T-helper 2 cell (primary cell): ENCODE data around the gene PCDH1.

Source experiments
- DNase-seq, 5 experiments: peaks; one replicate each; pipeline versions ENCODE4 v3.0.0 to v3.0.0-alpha.2; 2012 to 2022

The PCDH1 gene

GRCh38 chr5:141872496-141873356 lies 5.5 kb downstream of the PCDH1 start:
- no peak for DNase-seq

DNA sequence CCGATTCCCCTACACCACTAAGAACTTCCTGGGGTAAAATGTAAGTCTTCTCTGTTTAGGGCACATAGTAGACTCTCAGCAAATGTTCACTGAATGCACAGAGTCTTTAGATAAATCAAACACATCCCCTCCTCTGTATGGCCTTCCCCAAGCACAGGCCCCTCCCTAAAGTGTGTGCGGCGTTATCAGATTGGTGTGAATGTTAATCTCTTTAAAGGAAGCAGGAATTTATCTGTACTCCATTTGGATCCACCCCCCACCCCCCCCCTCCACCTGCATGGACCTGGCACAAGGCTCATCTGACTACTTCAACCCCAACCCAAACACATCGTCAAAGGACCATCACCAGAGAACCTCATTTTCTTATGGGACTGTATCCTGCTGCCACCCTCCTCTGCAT lies 6.3 kb downstream of the PCDH1 start:
- DNase-seq = no peak

- no peak for DNase-seq
These were observed 7.3 kb downstream of the PCDH1 start for GRCh38 chr5:141870871-141871270.

DNA sequence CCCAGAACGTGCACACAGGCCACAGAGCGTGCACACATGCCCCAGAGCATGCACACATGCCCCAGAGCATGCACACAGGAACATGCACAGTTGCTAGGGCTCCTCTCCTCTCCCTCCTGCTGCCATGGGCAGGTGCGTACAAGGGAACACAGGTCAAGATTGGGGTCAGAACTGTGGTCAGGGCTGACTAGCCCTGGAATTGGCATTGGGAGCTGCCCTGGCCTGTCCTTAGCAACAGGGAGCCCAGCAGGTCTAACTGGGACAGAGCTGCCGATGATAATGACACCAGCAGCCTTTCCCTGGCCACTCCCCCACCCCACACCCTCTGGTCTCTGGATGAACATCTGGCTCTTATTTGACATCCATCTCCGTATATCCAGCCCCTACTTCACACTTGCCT lies 8.0 kb downstream of the PCDH1 start:
- DNase-seq = no peak

GRCh38 chr5:141869514-141869913 lies 8.7 kb downstream of the PCDH1 start:
- no peak for DNase-seq

DNA sequence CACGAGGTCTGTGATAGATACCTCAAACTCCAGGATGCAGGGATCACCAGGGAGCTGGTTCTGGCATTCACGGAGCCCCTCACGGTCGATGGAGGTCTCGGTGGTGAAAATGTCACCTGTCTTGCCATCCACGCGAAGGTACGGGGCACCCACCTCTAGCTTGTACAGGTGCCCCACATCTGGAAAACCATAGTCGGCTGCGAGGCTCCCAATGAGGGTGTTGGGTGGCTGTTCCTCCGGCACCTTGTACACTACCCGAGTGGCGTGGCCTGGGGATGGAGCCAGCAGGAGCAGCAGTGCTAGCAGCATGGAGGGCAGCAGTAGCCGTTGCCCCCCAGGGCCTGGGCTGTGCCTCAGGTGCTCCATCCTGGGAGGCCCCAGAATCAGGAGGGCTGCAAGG lies 9.2 kb downstream of the PCDH1 start:
- no peak for DNase-seq

DNA sequence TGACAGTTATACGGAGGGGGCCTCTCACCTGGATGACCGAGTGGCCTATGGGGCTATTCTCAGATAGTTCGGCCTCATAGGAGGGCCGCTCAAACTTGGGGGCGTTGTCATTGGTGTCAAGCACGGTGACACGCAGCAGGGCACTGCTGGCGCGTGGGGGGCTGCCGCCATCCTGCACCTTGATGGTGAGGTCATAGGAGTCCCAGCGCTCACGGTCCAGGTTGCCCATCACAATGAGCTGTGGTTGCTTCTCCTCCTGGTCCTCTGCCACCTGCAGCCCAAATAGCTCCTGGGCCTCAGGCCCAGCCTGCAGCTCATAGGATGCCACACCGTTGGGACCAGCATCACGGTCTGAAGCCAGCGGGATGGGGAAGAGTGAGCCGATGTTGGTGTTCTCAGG lies 9.7 kb downstream of the PCDH1 start:
- DNase-seq = no peak

GRCh38 chr5:141867651-141868050 lies 10.6 kb downstream of the PCDH1 start:
- no peak for DNase-seq

DNA sequence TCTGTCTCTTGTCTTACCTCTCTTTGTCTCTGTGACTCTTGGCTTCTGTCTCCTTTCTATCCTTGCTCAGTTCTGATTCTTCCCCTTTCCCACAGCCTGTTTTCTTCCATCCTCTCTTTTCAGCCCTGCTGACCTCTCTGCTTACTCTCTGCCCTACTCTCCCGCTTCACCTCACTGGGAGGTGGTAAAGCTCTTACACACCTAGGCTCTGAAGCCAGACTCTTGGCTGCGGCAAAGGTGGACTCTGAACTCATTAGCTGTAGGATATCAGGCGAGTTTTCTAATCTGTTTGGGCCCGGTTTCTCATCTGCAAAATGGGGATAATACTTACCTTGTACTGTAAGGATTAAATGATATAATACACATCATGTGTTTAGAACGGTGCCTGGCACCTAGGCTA lies 11.1 kb downstream of the PCDH1 start:
- no peak for DNase-seq

GRCh38 chr5:141866096-141866495 lies 12.1 kb downstream of the PCDH1 start:
- DNase-seq = no peak

GRCh38 chr5:141865406-141865805 lies 12.8 kb downstream of the PCDH1 start:
- DNase-seq = no peak

DNA sequence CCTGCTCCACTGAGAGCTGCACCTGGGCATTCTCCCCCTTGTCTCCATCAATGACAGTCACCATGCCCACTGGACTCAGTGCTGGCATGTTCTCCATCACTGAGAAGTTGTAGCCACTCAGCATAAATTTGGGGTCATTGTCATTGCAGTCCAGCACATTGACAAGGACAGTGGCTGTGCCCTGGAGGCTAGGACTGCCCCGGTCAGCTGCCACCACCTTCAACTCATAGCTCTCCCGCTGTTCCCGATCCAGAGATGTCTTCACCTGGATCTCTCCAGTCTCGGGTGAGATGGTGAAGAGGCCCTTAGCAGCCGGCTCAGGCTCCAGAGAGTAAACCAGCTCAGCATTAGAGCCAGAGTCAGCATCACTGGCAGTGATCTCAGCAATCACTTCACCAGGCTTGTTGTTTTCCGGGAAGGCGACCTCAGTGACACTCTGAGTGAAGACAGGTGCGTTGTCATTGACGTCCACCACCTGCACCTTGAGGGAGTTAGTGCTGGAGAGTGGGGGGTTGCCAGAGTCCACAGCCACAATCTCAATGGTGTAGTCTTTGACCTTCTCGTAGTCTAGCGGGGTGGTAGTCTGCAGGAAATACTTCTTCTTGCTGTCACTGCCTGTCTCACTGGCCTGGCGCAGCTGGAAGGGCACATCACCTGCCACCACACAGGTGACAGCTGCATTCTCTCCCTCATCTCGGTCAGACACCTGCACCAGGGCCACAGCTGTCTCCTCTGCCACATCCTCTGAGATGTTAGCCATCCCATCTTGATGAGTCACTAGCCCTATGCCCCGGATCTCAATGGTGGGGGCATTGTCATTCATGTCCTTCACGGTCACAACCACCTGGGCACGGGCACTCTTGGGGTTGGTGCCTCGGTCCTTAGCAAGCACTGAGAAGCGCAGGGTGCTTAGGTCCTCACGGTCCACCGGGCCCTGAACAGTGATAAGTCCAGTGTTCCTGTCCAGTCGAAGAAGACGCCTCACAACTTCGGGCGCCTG lies 13.5 kb downstream of the PCDH1 start:
- no peak for DNase-seq

DNA sequence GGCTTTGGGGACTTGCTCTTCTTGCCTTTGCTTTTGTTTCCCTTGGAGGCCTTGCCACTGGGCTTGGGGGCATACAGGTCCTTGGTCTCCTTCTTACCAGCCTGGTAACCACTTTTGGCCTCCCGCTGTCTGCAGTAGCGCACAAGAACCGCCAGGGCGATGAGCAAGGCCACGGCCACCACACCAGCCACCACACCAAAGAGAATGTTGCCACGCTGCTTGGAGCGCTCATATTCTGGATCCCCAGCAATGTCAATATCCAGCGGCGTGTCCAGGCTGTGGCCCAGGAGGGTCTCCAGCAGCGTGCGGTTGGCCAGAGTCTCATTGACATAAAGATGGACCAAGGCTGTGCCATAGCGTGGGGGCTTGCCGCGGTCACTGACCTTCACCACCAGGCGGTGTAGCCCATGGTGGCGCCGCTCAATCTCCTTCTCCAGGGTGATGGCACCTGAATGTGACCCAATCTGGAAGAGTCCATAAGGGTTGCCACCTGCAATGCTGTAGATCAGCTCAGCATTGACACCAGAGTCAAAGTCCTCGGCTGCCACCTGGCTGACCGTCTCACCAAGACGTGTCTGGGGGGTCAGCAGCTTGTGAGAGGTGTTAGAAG lies 14.5 kb downstream of the PCDH1 start:
- DNase-seq = no peak

DNA sequence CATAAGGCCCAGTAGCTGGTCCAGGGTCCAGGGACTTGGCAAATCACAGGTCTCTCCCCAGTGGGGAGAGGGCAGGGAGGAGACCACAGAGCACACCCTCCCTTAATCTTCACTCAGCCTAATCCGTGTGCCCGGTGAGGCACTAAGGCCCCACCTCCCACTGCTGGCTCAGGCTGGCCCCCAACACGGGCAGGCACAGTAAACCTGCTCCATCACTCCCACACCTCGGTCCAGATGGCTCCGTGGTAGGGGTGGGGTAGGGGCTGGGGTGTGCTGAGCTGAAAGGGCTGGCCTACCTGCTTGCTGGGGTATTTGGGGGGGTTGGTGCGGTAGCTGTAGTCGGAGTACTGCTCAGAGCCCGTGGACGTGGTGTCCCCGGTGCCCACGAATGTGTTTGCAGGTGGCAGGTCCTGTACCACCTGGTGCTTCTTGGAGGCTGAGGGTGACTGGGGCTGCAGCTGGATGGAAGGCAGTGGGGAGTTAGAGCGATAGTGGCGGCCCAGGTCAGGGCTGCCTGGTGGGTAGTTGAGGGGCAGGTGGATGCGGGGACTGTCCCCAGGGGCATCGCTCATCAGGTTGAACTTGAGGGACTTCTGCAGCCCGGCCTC lies 15.2 kb downstream of the PCDH1 start:
- DNase-seq = no peak

GRCh38 chr5:141861194-141861593 lies 17.0 kb downstream of the PCDH1 start:
- DNase-seq = no peak

DNA sequence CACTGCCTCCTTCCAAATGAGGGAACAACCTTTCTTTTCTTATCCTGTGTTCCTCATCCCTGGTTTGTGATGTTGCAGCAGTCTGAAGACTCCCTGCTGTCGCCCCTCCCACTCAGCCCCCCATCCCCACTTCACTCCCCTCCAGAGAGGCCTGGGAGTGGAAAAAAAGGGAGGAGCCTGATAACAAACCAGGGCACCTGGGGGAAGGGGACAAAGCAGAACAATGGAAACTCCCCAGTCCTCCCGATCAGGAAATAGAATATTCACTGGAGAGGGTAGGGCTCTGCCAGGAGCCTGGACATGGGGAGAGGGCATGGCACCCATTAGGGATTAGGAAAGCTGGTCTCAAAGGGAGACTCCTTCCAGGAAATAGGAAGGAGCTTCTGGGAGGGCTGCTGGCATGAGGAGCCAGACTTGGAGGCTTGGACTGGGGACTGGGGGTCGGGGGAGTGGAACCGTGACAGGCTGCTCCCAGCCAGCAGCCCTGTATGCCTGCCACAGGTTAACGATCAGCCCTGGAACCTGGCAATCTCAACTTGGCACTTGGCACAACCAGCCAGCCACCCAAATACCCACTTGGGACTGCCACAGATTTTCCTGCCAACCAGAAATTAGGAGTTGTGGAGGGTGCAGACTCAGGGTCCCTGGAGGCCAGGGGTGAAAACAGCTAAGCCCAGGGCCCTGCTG lies 20.0 kb downstream of the PCDH1 start:
- no peak for DNase-seq

GRCh38 chr5:141857226-141857625 lies 21.0 kb downstream of the PCDH1 start:
- DNase-seq = no peak

- no peak for DNase-seq
These were observed 22.0 kb downstream of the PCDH1 start for GRCh38 chr5:141856037-141856790.

DNA sequence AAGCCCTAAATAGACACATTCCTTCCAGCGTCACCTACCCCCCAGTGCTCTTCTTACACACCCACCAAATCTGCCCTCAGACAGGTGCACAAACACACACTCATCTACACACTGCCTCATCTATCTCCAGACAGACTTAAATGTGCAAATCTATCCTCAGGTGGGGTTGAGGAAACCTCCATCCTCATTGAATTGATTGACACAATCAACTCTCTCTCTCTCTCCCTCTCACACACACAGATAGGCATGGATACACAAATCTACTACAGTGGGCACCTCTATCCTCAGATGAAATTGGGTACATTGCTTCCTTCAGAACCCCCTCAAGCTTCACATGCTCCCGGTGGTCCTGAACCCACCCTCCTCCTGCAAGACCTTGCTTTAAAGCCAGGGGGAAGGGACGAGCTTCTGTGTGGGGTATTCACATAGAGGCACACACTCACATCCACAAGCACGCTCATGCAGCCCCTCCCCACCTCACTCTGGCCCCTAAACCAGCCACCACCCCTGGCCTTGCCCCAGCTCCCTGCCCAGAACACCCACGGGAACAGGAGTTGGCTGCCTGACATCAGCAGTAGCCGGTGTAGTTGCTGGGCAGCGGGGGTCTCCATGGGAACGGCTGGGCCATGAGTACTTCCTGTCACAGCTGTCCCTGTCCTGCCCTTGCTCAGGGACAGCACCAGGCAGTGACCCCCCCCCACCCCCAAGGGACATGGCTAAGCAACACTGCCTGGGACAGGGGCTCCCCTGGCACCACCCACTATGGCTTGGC lies 22.8 kb downstream of the PCDH1 start:
- no peak for DNase-seq

DNA sequence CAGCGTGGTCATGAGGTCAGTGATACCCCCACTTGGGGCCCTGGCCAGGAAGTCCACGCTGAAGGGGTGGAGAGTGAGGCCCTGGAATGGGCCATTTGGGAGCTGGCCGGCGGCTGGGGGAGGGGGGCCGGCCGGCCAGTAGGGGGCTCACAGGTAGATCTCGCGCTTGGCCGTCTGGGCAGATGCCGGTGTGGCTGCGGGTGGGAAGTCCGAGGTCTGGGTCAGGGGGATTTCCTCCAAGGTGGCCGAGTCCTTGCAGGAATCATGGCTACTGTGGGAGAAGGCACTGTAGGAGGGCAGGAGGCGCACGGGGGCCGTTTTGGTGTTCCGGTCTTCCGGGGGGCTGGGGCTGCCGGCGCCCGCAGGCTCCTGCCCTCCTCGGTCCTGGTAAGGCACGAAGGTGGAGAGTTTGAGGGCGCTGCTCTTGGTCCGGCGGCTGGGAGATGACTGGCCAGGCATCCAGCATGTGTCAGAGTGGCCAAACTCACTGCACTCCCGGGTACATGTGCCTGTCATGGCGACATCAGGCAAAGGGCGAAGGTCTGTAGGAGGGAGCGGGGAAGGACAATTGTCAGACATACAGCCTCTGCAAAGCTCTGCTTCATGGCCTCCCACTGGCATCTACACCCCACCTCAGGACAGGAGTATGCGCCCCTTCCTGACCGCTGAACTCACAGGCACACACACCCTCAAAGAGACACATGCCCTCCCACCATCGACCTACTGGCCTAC lies 24.1 kb downstream of the PCDH1 start:
- DNase-seq = no peak
